IMR-90 (cell line): Measurements from ENCODE around the gene ME3. TPM values are rescaled to one million over a fixed set of nuclear protein-coding genes. Genes with fewer than 3 reads are reported as not detected.

Experiments
- ATAC-seq: fragments of 200-7000 bp; cut with Tn5 transposase; 2 replicates; pipeline ENCODE4 v1.9.1; 2020; ENCODE audit warnings: low read depth, mild to moderate bottlenecking, moderate library complexity
- BruUV-seq: library from RNA; stranded (reverse); fragments of 400-500 nt; replicated peaks from 2 replicates; lab custom pipeline; 2021; lab: Mats Ljungman, UMichigan
- CTCF ChIA-PET: fragments of 300-600 bp; formaldehyde crosslinking; extraction: SDS; loops from one replicate; lab custom pipeline; 2021; ENCODE audit warnings: antibody characterized with exemption; lab: Yijun Ruan, JAX
- POLR2A ChIA-PET: fragments of 300-600 bp; sonication (Branson Sonifier 250); formaldehyde crosslinking; loops from one replicate; lab custom pipeline; 2022; ENCODE audit warnings: antibody characterized with exemption; ENCODE audit not compliant: unreplicated experiment; lab: Charles Lee
- DNase-seq: peaks from one replicate; pipeline ENCODE4 v3.0.0; 2013
- H2AFZ ChIP-seq: replicated peaks from 2 replicates; pipeline ENCODE3; 2013; ENCODE audit warnings: low read length, mild to moderate bottlenecking; ENCODE audit not compliant: poor library complexity
- H2AK5ac ChIP-seq: 2 replicates; pipeline ENCODE4 v1.6.1; 2013; ENCODE audit warnings: low read depth, low read length, inconsistent platforms
- H2AK9ac ChIP-seq: replicated peaks from 2 replicates; pipeline ENCODE3; 2013; ENCODE audit warnings: mild to moderate bottlenecking, low read depth, low read length, moderate library complexity; ENCODE audit not compliant: poor library complexity
- H2BK120ac ChIP-seq: 2 replicates; pipeline ENCODE4 v1.6.1; 2013; ENCODE audit warnings: low read depth, low read length, inconsistent platforms
- H2BK15ac ChIP-seq: 3 replicates; pipeline ENCODE4 v1.6.1; 2013; ENCODE audit warnings: low read depth, low read length, inconsistent platforms
- H2BK20ac ChIP-seq: 2 replicates; pipeline ENCODE4 v1.6.1; 2013; ENCODE audit warnings: low read depth, mild to moderate bottlenecking, inconsistent platforms, low read length, moderate library complexity
- H2BK5ac ChIP-seq: 2 replicates; pipeline ENCODE4 v1.6.1; 2013; ENCODE audit warnings: mild to moderate bottlenecking, low read depth, low read length, inconsistent platforms; ENCODE audit not compliant: poor library complexity, severe bottlenecking
- H3K14ac ChIP-seq: replicated peaks from 2 replicates; pipeline ENCODE4 v1.6.1; 2013; ENCODE audit warnings: low read depth, low read length, inconsistent platforms
- H3K18ac ChIP-seq: 2 replicates; pipeline ENCODE4 v1.6.1; 2013; ENCODE audit warnings: low read depth, low read length, control low read depth
- H3K23ac ChIP-seq: 2 replicates; pipeline ENCODE4 v1.6.1; 2013; ENCODE audit warnings: low read depth, low read length, inconsistent platforms
- H3K27ac ChIP-seq: 2 replicates; pipeline ENCODE4 v1.5.1; 2013; ENCODE audit warnings: mild to moderate bottlenecking, control low read depth, low read length; ENCODE audit not compliant: insufficient read depth
- H3K27me3 ChIP-seq: 2 replicates; pipeline ENCODE4 v1.6.1; 2013; ENCODE audit warnings: low read length; ENCODE audit not compliant: control insufficient read depth, insufficient read depth
- H3K36me3 ChIP-seq: 2 replicates; pipeline ENCODE4 v1.6.1; 2013; ENCODE audit warnings: low read length, mixed read lengths; ENCODE audit not compliant: control insufficient read depth, insufficient read depth
- H3K4ac ChIP-seq: 2 replicates; pipeline ENCODE4 v1.6.1; 2013; ENCODE audit warnings: low read depth, low read length, inconsistent platforms
- H3K4me1 ChIP-seq: 2 replicates; pipeline ENCODE4 v1.6.1; 2013; ENCODE audit warnings: low read length, mixed read lengths; ENCODE audit not compliant: control insufficient read depth, insufficient read depth
- H3K4me2 ChIP-seq: 2 replicates; pipeline ENCODE4 v1.6.1; 2013; ENCODE audit warnings: low read depth, mild to moderate bottlenecking, control low read depth, low read length, moderate library complexity
- H3K4me3 ChIP-seq: 2 replicates; pipeline ENCODE4 v1.5.1; 2013; ENCODE audit warnings: low read depth, mild to moderate bottlenecking, control low read depth, low read length, moderate library complexity; ENCODE audit not compliant: insufficient read depth
- H3K56ac ChIP-seq: 2 replicates; pipeline ENCODE4 v1.6.1; 2013; ENCODE audit warnings: low read length, inconsistent platforms; ENCODE audit not compliant: insufficient read depth; ENCODE audit errors: extremely low read depth
- H3K79me1 ChIP-seq, 2 experiments: 2 replicates each; pipeline ENCODE4 v1.6.1; 2013; ENCODE audit warnings: low read length in 2 of 2, inconsistent platforms in 1 of 2, low read depth in 1 of 2
- H3K9ac ChIP-seq: 2 replicates; pipeline ENCODE4 v1.6.1; 2013; ENCODE audit warnings: low read depth, low read length, control low read depth
- H3K9me1 ChIP-seq: 2 replicates; pipeline ENCODE4 v1.6.1; 2013; ENCODE audit warnings: low read length, inconsistent platforms; ENCODE audit not compliant: insufficient read depth
- H3K9me3 ChIP-seq: 2 replicates; pipeline ENCODE4 v1.6.1; 2013; ENCODE audit warnings: low read length; ENCODE audit not compliant: control insufficient read depth, insufficient read depth
- H4K20me1 ChIP-seq: 2 replicates; pipeline ENCODE4 v1.6.1; 2013; ENCODE audit warnings: low read length, inconsistent platforms; ENCODE audit not compliant: insufficient read depth
- H4K5ac ChIP-seq: 2 replicates; pipeline ENCODE4 v1.6.1; 2013; ENCODE audit warnings: mild to moderate bottlenecking, low read depth, low read length, control low read depth
- H4K8ac ChIP-seq, 2 experiments: 2 replicates each; pipeline ENCODE4 v1.6.1; 2013; ENCODE audit warnings: low read depth in 2 of 2, low read length in 2 of 2, control low read depth in 1 of 2, inconsistent platforms in 1 of 2
- H4K91ac ChIP-seq: 2 replicates; pipeline ENCODE4 v1.6.1; 2013; ENCODE audit warnings: low read depth, low read length, inconsistent platforms; ENCODE audit not compliant: insufficient read depth
- CEBPB ChIP-seq: IDR thresholded peaks from 2 replicates; pipeline ENCODE4 v1.6.1; 2012; ENCODE audit warnings: low read depth, low read length, improper control_type of control experiment
- MAZ ChIP-seq: IDR thresholded peaks from 2 replicates; pipeline ENCODE4 v1.6.1; 2012; ENCODE audit warnings: low read depth, mild to moderate bottlenecking, low read length, improper control_type of control experiment, moderate library complexity, borderline replicate concordance
- NFE2L2 ChIP-seq: fragments of 150-350 bp; IDR thresholded peaks from 2 replicates; pipeline ENCODE4 v1.6.1; 2016; ENCODE audit warnings: low read depth, mild to moderate bottlenecking, low read length
- RAD21 ChIP-seq: IDR thresholded peaks from 2 replicates; pipeline ENCODE4 v1.6.1; 2012; ENCODE audit warnings: low read length, improper control_type of control experiment
- RCOR1 ChIP-seq: IDR thresholded peaks from 2 replicates; pipeline ENCODE4 v1.6.1; 2012; ENCODE audit warnings: mild to moderate bottlenecking, low read length, improper control_type of control experiment; ENCODE audit not compliant: insufficient replicate concordance
- WGBS, 2 experiments: methylation state at CpG; one replicate each; pipeline versions ENCODE4 v1.1.5 to v1.1.7; 2013; ENCODE audit warnings: missing lambda C conversion rate in 2 of 2; ENCODE audit not compliant: insufficient read length in 1 of 2; ENCODE audit errors: extremely low coverage in 2 of 2; 5-methylcytosine and 5-hydroxymethylcytosine counted together
- dilution Hi-C: fragments of 300-500 bp; cut with HindIII; formaldehyde crosslinking; loops from one replicate; pipeline ENCODE4 v1.14.3; 2018; ENCODE audit warnings: low sequenced_read_pairs; ENCODE audit not compliant: unreplicated experiment
- in situ Hi-C: fragments of 300-500 bp; cut with MboI; formaldehyde crosslinking; loops from 3 replicates; pipeline ENCODE4 v1.14.3; 2019; ENCODE audit warnings: low sequenced_read_pairs, inconsistent platforms, mixed read lengths
- intact Hi-C: fragments of 100-400 bp; cut with micrococcal nuclease; formaldehyde crosslinking; loops from 2 replicates; pipeline ENCODE4 v1.10.0; 2022
- polyA plus RNA-seq, 3 experiments: library from polyadenylated mRNA; depleted of rRNA; stranded (reverse); fragments of >200 nt; gene quantifications; 2 replicates each; pipeline ENCODE4 v1.2.3, GENCODE V29; 2012; ENCODE audit warnings: low replicate concordance in 1 of 3
- total RNA-seq: library from RNA; depleted of rRNA; stranded (reverse); fragments of >200 nt; gene quantifications from 2 replicates; pipeline ENCODE4 v1.2.3, GENCODE V29; 2012
- TF ChIP-seq, protein P1 (sequence below): conservative IDR thresholded peaks from 2 replicates; pipeline ENCODE4 v1.5.1; 2012; ENCODE audit warnings: mild to moderate bottlenecking, low read depth, low read length, improper control_type of control experiment
- TF ChIP-seq, protein P2 (sequence below): fragments of 150-350 bp; IDR thresholded peaks from 2 replicates; pipeline ENCODE4 v1.6.1; 2016; ENCODE audit warnings: low read depth, mild to moderate bottlenecking, low read length, moderate library complexity, borderline replicate concordance

The ME3 gene
- total and polyA plus RNA-seq, 2 of the 4 experiments (the other 2 are of a cell fraction), result 7.8 to 9.0 TPM

DNA sequence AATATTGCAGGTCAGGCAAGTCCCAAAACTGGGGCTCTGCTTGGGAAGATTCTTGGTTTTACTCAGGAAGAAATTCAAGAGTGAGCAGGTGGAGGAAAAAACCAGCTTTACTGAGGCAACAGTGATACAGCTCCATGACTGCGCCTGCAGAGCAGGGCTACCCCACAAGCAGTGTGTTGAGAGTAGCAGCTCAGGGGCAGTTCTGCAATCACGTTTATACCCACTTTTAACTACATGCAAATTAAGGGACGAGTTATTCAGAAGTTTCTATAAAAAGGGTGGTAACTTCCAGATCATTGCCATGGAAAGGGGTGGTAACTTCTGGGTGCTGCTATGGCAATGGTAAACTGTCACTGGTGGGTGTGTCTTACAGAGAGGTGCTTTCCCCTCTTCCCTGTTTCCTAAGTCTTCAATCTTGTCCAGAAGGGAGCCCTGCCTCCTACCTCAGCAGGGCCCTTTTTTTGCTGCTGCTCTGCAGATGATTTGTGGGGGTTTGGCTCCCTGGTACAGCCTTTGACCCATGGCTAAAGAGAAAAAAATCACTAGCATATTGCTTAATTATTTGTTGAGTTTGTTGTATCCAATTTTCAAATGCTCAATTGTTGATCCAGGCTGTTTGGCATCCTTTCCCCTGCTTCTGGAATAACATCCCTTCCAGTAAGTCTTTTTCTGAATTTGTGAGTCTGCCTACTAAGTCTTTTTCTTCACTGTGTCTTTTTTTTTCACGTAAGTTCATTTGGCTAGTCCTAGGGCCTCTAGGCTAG lies 30.0 kb upstream of the ME3 start:
- Histone ChIP-seq H2AK5ac (no peak overlapping the region), H3K56ac (no peak overlapping the region), H2AFZ (no peak overlapping the region), H3K9me3 (no peaks in the 10 kb centered on the region), H2BK5ac (no peak overlapping the region), H3K36me3 (no peaks in the 10 kb centered on the region), H2BK120ac (no peak overlapping the region), H3K27ac (no peak overlapping the region), H2BK15ac (no peak overlapping the region), H3K4me2 (no peak overlapping the region), H2AK9ac (no peak overlapping the region), H3K9ac (no peak overlapping the region), H3K27me3 (no peaks in the 10 kb centered on the region), H3K14ac (no peak overlapping the region), H2BK20ac (no peak overlapping the region), H4K8ac (no peak overlapping the region), H4K91ac (no peak overlapping the region), H3K18ac (no peak overlapping the region), H3K4ac (no peak overlapping the region), H3K23ac (no peak overlapping the region), H3K4me3 (no peak overlapping the region), H3K79me1 (no peaks in the 10 kb centered on the region), H4K5ac (no peak overlapping the region), H4K20me1 (no peaks in the 10 kb centered on the region), H3K9me1 (no peaks in the 10 kb centered on the region), H3K4me1 (peaks cover 5% of the 10 kb centered on the region; the same call in 1 of the 2 replicates)
- ChIA-PET CTCF (no interaction called here), POLR2A (no interaction called here)
- WGBS, 2 experiments, result no CpG with 5 or more reads among the region's 4 CpGs
- DNase-seq (no peak), ATAC-seq (no peak)
- TF ChIP-seq CEBPB (no peak), RCOR1 (no peak), MAZ (no peak), RAD21 (no peak), NFE2L2 (no peak)
- TF ChIP-seq, protein P1, sequence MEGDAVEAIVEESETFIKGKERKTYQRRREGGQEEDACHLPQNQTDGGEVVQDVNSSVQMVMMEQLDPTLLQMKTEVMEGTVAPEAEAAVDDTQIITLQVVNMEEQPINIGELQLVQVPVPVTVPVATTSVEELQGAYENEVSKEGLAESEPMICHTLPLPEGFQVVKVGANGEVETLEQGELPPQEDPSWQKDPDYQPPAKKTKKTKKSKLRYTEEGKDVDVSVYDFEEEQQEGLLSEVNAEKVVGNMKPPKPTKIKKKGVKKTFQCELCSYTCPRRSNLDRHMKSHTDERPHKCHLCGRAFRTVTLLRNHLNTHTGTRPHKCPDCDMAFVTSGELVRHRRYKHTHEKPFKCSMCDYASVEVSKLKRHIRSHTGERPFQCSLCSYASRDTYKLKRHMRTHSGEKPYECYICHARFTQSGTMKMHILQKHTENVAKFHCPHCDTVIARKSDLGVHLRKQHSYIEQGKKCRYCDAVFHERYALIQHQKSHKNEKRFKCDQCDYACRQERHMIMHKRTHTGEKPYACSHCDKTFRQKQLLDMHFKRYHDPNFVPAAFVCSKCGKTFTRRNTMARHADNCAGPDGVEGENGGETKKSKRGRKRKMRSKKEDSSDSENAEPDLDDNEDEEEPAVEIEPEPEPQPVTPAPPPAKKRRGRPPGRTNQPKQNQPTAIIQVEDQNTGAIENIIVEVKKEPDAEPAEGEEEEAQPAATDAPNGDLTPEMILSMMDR, result no peak
- TF ChIP-seq, protein P2, sequence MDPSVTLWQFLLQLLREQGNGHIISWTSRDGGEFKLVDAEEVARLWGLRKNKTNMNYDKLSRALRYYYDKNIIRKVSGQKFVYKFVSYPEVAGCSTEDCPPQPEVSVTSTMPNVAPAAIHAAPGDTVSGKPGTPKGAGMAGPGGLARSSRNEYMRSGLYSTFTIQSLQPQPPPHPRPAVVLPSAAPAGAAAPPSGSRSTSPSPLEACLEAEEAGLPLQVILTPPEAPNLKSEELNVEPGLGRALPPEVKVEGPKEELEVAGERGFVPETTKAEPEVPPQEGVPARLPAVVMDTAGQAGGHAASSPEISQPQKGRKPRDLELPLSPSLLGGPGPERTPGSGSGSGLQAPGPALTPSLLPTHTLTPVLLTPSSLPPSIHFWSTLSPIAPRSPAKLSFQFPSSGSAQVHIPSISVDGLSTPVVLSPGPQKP, result no peak
- dilution Hi-C loops (no loop called here), intact Hi-C loops (no loop called here), in situ Hi-C loops (no loop called here)
- no TSS peak for BruUV-seq
